Endothelial cell of umbilical vein (primary cell): ENCODE results near the gene ACOX3. TPM values are rescaled to one million over a fixed set of nuclear protein-coding genes. Genes with fewer than 3 reads are reported as not detected.

Experiments
- BruUV-seq: library from RNA; stranded (reverse); fragments of 400-500 nt; replicated peaks from 2 replicates; lab custom pipeline; 2021; lab: Mats Ljungman, UMichigan
- CTCF ChIA-PET: fragments of 300-600, 350-600 bp; sonication (Branson Sonifier 250); formaldehyde crosslinking; loops from one replicate; lab custom pipeline; 2021; ENCODE audit warnings: antibody characterized with exemption, inconsistent platforms; lab: Charles Lee
- POLR2A ChIA-PET: fragments of 300-600, 350-600 bp; sonication (Branson Sonifier 250); formaldehyde crosslinking; loops from one replicate; lab custom pipeline; 2021; ENCODE audit warnings: antibody characterized with exemption, inconsistent platforms; lab: Charles Lee
- DNase-seq: peaks from one replicate; pipeline ENCODE4 v3.0.0-alpha.2; 2011; ENCODE audit warnings: low read depth, low spot score
- FAIRE-seq: peaks from 2 replicates; lab custom pipeline; 2011; peaks lifted over from hg19 to GRCh38; lab: Jason Lieb, UNC
- H2AFZ ChIP-seq: 2 replicates; pipeline ENCODE4 v1.6.0; 2012; ENCODE audit warnings: low read depth, low read length, control low read depth, inconsistent platforms
- H3K27ac ChIP-seq: 2 replicates; pipeline ENCODE4 v1.5.1; 2011; ENCODE audit warnings: low read depth, mild to moderate bottlenecking, control low read depth, low read length, moderate library complexity; ENCODE audit not compliant: insufficient read depth
- H3K27me3 ChIP-seq, 2 experiments: 2 replicates each; pipeline versions ENCODE4 v1.6.0 to v1.6.1; 2011; ENCODE audit warnings: low read length in 2 of 2, mixed read lengths in 1 of 2; ENCODE audit not compliant: control insufficient read depth in 2 of 2, insufficient read depth in 2 of 2
- H3K36me3 ChIP-seq, 2 experiments: 2 replicates in 1 of 2; 3 replicates in 1 of 2; pipeline ENCODE4 v1.5.1; 2011; ENCODE audit warnings: low read length in 2 of 2, mild to moderate bottlenecking in 1 of 2, moderate library complexity in 1 of 2; ENCODE audit not compliant: control insufficient read depth in 2 of 2, insufficient read depth in 2 of 2; ENCODE audit errors: extremely low read depth in 1 of 2
- H3K4me1 ChIP-seq: 3 replicates; pipeline ENCODE4 v1.5.1; 2011; ENCODE audit warnings: mild to moderate bottlenecking, low read length; ENCODE audit not compliant: control insufficient read depth, insufficient read depth; ENCODE audit errors: extremely low read depth
- H3K4me2 ChIP-seq: 2 replicates; pipeline ENCODE4 v1.6.1; 2011; ENCODE audit warnings: low read length, control low read depth, mixed read lengths; ENCODE audit not compliant: insufficient read depth
- H3K4me3 ChIP-seq, 3 experiments: fragments of 200-600 bp in 1 of 3; sonication (generic), shearing (Covaris generic) in 1 of 3; replicated peaks in 1 of 3; 2 replicates each; pipeline ENCODE4 v1.5.1; 2011 to 2016; ENCODE audit warnings: control low read depth in 3 of 3, low read length in 3 of 3, mild to moderate bottlenecking in 2 of 3, inconsistent platforms in 1 of 3, low read depth in 1 of 3, moderate library complexity in 1 of 3; ENCODE audit not compliant: insufficient read depth in 1 of 3
- H3K79me2 ChIP-seq: 2 replicates; pipeline ENCODE4 v1.6.0; 2012; ENCODE audit warnings: low read length, inconsistent platforms; ENCODE audit not compliant: control insufficient read depth, insufficient read depth
- H3K9ac ChIP-seq: replicated peaks from 2 replicates; pipeline ENCODE3; 2011; ENCODE audit warnings: low read length, control low read depth; ENCODE audit not compliant: insufficient read depth; ENCODE audit errors: extremely low read depth
- H3K9me1 ChIP-seq: replicated peaks from 3 replicates; pipeline ENCODE4 v1.6.0; 2011; ENCODE audit warnings: mild to moderate bottlenecking, low read length; ENCODE audit not compliant: control insufficient read depth, insufficient read depth; ENCODE audit errors: extremely low read depth
- H3K9me3 ChIP-seq: replicated peaks from 2 replicates; pipeline ENCODE4 v1.5.1; 2012; ENCODE audit warnings: low read length, inconsistent platforms; ENCODE audit not compliant: control insufficient read depth, insufficient read depth
- H4K20me1 ChIP-seq: replicated peaks from 2 replicates; pipeline ENCODE3; 2011; ENCODE audit warnings: mild to moderate bottlenecking, low read length; ENCODE audit not compliant: control insufficient read depth, insufficient read depth; ENCODE audit errors: extremely low read depth
- EZH2 ChIP-seq: IDR thresholded peaks from 2 replicates; pipeline ENCODE4 v1.6.1; 2012; ENCODE audit warnings: borderline replicate concordance, low read depth, mild to moderate bottlenecking, moderate library complexity, low read length, inconsistent platforms; ENCODE audit not compliant: severe bottlenecking
- FOS ChIP-seq: IDR thresholded peaks from 2 replicates; pipeline ENCODE4 v1.6.1; 2011; ENCODE audit warnings: mild to moderate bottlenecking, low read length, moderate library complexity, borderline replicate concordance; ENCODE audit not compliant: insufficient read depth
- GATA2 ChIP-seq: IDR thresholded peaks from 2 replicates; pipeline ENCODE4 v1.7.0; 2011; ENCODE audit warnings: low read depth, mild to moderate bottlenecking, moderate library complexity, mixed read lengths, low read length; ENCODE audit not compliant: insufficient read length, insufficient read depth
- JUN ChIP-seq: IDR thresholded peaks from 2 replicates; pipeline ENCODE4 v1.6.1; 2011; ENCODE audit warnings: borderline replicate concordance, low read depth; ENCODE audit not compliant: insufficient read length, insufficient read depth
- MYC ChIP-seq: IDR thresholded peaks from one replicate; pipeline ENCODE4 v1.6.1; 2011; ENCODE audit warnings: mild to moderate bottlenecking, low read depth, low read length
- POLR2A ChIP-seq: IDR thresholded peaks from 2 replicates; pipeline ENCODE4 v1.6.1; 2012; ENCODE audit warnings: low read depth, mild to moderate bottlenecking, control low read depth, low read length
- POLR2AphosphoS5 ChIP-seq: IDR thresholded peaks from 2 replicates; pipeline ENCODE4 v1.6.1; 2012; ENCODE audit warnings: low read depth, mild to moderate bottlenecking, control low read depth, low read length, moderate library complexity; ENCODE audit not compliant: insufficient read depth
- dilution Hi-C: fragments of 300-500 bp; cut with MboI; formaldehyde crosslinking; loops from one replicate; pipeline ENCODE4 v1.15.0; 2019; ENCODE audit warnings: low sequenced_read_pairs; ENCODE audit not compliant: extremely low pct_ligation_motif_present
- intact Hi-C: fragments of 100-400 bp; cut with micrococcal nuclease; formaldehyde crosslinking; loops from one replicate; pipeline ENCODE4 v1.10.0; 2022
- polyA plus RNA-seq, 4 experiments: library from polyadenylated mRNA; depleted of rRNA in 3 of 4; stranded (reverse) in 3 of 4; unstranded in 1 of 4; fragments of >200 nt; gene quantifications; 2 replicates each; pipeline versions ENCODE4 v1.2.1 to v1.2.3, GENCODE V29; 2011 to 2012; ENCODE audit warnings: missing spikeins in 1 of 4
- total RNA-seq: library from RNA; stranded (reverse); gene quantifications from 2 replicates; pipeline ENCODE4 v1.2.3, GENCODE V29; 2021
- TF ChIP-seq, protein P1 (sequence below), 2 donors: IDR thresholded peaks; 1 replicate in 1 of 2; 2 replicates in 1 of 2; pipeline ENCODE4 v1.5.1; 2011; ENCODE audit warnings: low read length in 2 of 2, mild to moderate bottlenecking in 2 of 2, moderate library complexity in 2 of 2, control low read depth in 1 of 2, inconsistent platforms in 1 of 2, low read depth in 1 of 2; ENCODE audit not compliant: insufficient read depth in 1 of 2; ENCODE audit errors: extremely low read depth in 1 of 2
- TF ChIP-seq, protein P2 (sequence below): IDR thresholded peaks from 2 replicates; pipeline ENCODE4 v1.6.1; 2011; ENCODE audit not compliant: insufficient read depth, insufficient read length

Gene ACOX3
- total and polyA plus RNA-seq, 2 donors (not counting 3 experiments of a cell fraction or from before 2014, with no cell fraction given), result 13.0 to 26.3 TPM

DNA sequence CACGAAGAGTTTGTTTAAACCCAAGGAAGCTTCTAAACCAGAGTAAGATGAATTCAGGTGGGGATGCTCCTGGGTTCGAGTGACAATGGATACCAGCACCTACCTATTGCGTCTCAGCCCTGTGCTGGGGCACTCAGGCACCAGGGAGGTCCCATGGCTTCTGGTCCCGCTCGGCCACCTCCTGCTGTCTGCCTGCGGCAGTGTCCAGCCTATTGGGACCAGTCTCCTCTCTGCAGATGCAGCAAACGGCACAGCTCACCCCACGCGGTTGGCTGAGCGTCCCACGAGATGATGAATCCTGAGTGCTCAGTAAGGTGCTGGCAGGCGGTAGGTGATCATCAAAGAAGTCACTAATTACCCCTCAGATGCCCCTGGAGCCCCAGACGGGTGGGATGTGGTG is 75.2 kb downstream of the ACOX3 start:
- intact Hi-C loops, result no loop called here
- Histone ChIP-seq H3K4me2 (no peak overlapping the region), H3K9ac (no peak overlapping the region), H3K9me1 (no peaks in the 10 kb centered on the region), H3K27me3 (no peaks in the 10 kb centered on the region), H3K9me3 (no peaks in the 10 kb centered on the region), H3K79me2 (no peaks in the 10 kb centered on the region), H4K20me1 (no peaks in the 10 kb centered on the region), H2AFZ (no peak overlapping the region), H3K4me3 (no peak overlapping the region), H3K27ac (no peak overlapping the region), H3K4me1 (peaks cover 3% of the 10 kb centered on the region), H3K36me3 (no peaks in the 10 kb centered on the region)
- DNase-seq, result no peak
- BruUV-seq, result no TSS peak
- FAIRE-seq, result no peak
- CTCF ChIA-PET, result interaction anchor here (1.2 kb wide), 1 partner anchor 98 kb away, joined by 5 read pairs; no protein-coding TSS in a partner anchor
- dilution Hi-C loops, result no loop called here
- TF ChIP-seq EZH2 (no peak), FOS (no peak), MYC (no peak), JUN (no peak), POLR2A (no peak), POLR2AphosphoS5 (no peak), GATA2 (no peak)
- TF ChIP-seq, protein P1, sequence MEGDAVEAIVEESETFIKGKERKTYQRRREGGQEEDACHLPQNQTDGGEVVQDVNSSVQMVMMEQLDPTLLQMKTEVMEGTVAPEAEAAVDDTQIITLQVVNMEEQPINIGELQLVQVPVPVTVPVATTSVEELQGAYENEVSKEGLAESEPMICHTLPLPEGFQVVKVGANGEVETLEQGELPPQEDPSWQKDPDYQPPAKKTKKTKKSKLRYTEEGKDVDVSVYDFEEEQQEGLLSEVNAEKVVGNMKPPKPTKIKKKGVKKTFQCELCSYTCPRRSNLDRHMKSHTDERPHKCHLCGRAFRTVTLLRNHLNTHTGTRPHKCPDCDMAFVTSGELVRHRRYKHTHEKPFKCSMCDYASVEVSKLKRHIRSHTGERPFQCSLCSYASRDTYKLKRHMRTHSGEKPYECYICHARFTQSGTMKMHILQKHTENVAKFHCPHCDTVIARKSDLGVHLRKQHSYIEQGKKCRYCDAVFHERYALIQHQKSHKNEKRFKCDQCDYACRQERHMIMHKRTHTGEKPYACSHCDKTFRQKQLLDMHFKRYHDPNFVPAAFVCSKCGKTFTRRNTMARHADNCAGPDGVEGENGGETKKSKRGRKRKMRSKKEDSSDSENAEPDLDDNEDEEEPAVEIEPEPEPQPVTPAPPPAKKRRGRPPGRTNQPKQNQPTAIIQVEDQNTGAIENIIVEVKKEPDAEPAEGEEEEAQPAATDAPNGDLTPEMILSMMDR (IDR thresholded peaks at IDR 0.05; ENCODE audit: extremely low read depth in 1 of 2, insufficient read depth in 1 of 2, low read depth in 1 of 2, low read length in 2 of 2), result no peak
- TF ChIP-seq, protein P2, sequence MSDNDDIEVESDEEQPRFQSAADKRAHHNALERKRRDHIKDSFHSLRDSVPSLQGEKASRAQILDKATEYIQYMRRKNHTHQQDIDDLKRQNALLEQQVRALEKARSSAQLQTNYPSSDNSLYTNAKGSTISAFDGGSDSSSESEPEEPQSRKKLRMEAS, result no peak
- POLR2A ChIA-PET, result no interaction called here
